DOHH2 (cell line): ENCODE measurements around the gene CXXC1.

Experiments used
- H3F3A ChIP-seq: fragments of 200-600 bp; sonication (generic), shearing (Covaris generic); 2 replicates; pipeline ENCODE4 v1.6.0; 2016; ENCODE audit warnings: antibody characterized with exemption, mild to moderate bottlenecking; ENCODE audit not compliant: control insufficient read depth, insufficient read depth
- H3K27ac ChIP-seq: fragments of 200-600 bp; sonication (generic); 2 replicates; pipeline ENCODE4 v1.5.1; 2014; ENCODE audit warnings: low read depth, mild to moderate bottlenecking, low read length, moderate library complexity
- H3K27me3 ChIP-seq: fragments of 200-600 bp; sonication (generic); 2 replicates; pipeline ENCODE4 v1.6.1; 2014; ENCODE audit warnings: mild to moderate bottlenecking, low read length, mixed read lengths; ENCODE audit not compliant: control insufficient read depth
- H3K36me3 ChIP-seq: fragments of 200-600 bp; sonication (generic); 2 replicates; pipeline ENCODE4 v1.6.1; 2014; ENCODE audit warnings: mild to moderate bottlenecking, low read length, moderate library complexity, mixed read lengths; ENCODE audit not compliant: control insufficient read depth
- H3K4me1 ChIP-seq: fragments of 200-600 bp; sonication (generic); 2 replicates; pipeline ENCODE4 v1.6.1; 2014; ENCODE audit warnings: mild to moderate bottlenecking, low read length, mixed read lengths; ENCODE audit not compliant: control insufficient read depth
- H3K4me2 ChIP-seq: fragments of 200-600 bp; sonication (generic); 2 replicates; pipeline ENCODE4 v1.6.0; 2014; ENCODE audit warnings: mild to moderate bottlenecking, low read length, moderate library complexity
- H3K4me3 ChIP-seq: fragments of 200-600 bp; sonication (generic); 2 replicates; pipeline ENCODE4 v1.5.1; 2014; ENCODE audit warnings: mild to moderate bottlenecking, low read length, mixed read lengths
- H3K79me2 ChIP-seq: fragments of 200-600 bp; sonication (generic); 2 replicates; pipeline ENCODE4 v1.6.1; 2014; ENCODE audit warnings: mild to moderate bottlenecking, low read length, mixed read lengths; ENCODE audit not compliant: control insufficient read depth
- H3K9me2 ChIP-seq: fragments of 200-600 bp; sonication (generic); replicated peaks from 2 replicates; pipeline ENCODE4 v1.6.1; 2014; ENCODE audit warnings: mild to moderate bottlenecking, low read length, mixed read lengths; ENCODE audit not compliant: control insufficient read depth
- H3K9me3 ChIP-seq: fragments of 200-600 bp; sonication (generic); 2 replicates; pipeline ENCODE4 v1.6.1; 2014; ENCODE audit warnings: antibody characterized with exemption, low read length, mixed read lengths; ENCODE audit not compliant: control insufficient read depth, insufficient read depth
- H4K20me1 ChIP-seq: fragments of 200-600 bp; sonication (generic); 2 replicates; pipeline ENCODE4 v1.6.0; 2014; ENCODE audit warnings: low read depth, mild to moderate bottlenecking, antibody characterized with exemption, low read length, moderate library complexity; ENCODE audit not compliant: control insufficient read depth, insufficient read depth
- EZH2phosphoT487 ChIP-seq: fragments of 200-600 bp; sonication (generic); IDR thresholded peaks from 2 replicates; pipeline ENCODE4 v1.6.1; 2017; ENCODE audit warnings: borderline replicate concordance, mild to moderate bottlenecking, antibody characterized with exemption, low read length, moderate library complexity, mixed read lengths
- TF ChIP-seq, protein P1 (sequence below): fragments of 200-600 bp; sonication (generic); IDR thresholded peaks from one replicate; pipeline ENCODE4 v1.5.1; 2014; ENCODE audit warnings: antibody characterized with exemption, mild to moderate bottlenecking, low read depth, low read length; ENCODE audit not compliant: poor library complexity, severe bottlenecking

The CXXC1 gene

DNA sequence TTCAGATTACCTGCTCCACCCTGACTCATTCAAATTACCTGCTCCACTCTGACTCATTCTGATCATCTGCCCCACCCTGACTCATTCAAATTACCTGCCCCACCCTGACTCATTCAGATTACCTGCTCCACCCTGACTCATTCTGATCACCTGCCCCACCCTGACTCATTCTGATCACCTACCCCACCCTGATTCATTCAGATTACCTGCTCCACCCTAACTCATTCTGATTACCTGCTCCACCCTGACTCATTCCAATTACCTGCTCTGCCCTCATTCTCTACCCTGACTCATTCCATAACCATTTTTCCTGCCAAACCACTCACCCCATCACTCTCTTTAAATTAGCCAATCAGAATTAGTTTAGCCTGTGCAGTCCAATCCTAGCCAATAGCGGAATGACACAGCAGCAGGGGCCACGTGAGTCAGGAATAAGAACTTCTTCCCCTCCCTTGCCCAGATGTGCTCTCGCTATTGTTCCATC is 47.4 kb downstream of the CXXC1 start:
- Histone ChIP-seq H3F3A (no peaks in the 10 kb centered on the region), H4K20me1 (no peaks in the 10 kb centered on the region), H3K9me2 (no peaks in the 10 kb centered on the region), H3K4me1 (no peaks in the 10 kb centered on the region), H3K79me2 (no peaks in the 10 kb centered on the region), H3K27ac (no peak overlapping the region), H3K27me3 (peaks cover 8% of the 10 kb centered on the region), H3K4me3 (no peak overlapping the region), H3K9me3 (no peaks in the 10 kb centered on the region), H3K4me2 (no peak overlapping the region), H3K36me3 (no peaks in the 10 kb centered on the region)
- TF ChIP-seq, protein P1, sequence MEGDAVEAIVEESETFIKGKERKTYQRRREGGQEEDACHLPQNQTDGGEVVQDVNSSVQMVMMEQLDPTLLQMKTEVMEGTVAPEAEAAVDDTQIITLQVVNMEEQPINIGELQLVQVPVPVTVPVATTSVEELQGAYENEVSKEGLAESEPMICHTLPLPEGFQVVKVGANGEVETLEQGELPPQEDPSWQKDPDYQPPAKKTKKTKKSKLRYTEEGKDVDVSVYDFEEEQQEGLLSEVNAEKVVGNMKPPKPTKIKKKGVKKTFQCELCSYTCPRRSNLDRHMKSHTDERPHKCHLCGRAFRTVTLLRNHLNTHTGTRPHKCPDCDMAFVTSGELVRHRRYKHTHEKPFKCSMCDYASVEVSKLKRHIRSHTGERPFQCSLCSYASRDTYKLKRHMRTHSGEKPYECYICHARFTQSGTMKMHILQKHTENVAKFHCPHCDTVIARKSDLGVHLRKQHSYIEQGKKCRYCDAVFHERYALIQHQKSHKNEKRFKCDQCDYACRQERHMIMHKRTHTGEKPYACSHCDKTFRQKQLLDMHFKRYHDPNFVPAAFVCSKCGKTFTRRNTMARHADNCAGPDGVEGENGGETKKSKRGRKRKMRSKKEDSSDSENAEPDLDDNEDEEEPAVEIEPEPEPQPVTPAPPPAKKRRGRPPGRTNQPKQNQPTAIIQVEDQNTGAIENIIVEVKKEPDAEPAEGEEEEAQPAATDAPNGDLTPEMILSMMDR, result no peak
- TF ChIP-seq EZH2phosphoT487, result no peak

DNA sequence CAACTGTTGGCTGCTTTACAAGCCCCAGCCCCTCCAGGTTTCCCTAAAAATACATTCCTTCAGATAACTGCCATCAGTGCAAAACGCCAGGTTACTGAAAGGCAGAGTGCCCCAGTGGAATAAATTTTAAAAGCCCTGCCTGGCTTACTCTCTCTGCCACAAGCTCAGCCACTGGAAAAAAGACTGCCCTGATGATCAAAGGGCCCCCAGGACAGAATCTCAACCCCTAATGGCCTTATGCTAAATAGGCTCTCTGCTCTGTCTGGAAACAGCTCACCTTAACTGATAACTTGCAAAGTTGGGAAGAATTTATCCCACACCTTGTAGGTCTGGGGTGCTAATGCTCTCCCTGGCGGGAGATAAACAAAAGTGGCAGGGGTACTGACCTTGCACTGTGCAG is 55.1 kb downstream of the CXXC1 start:
- H3K9me3 ChIP-seq, result no peaks in the 10 kb centered on the region
- H3K4me1 ChIP-seq, result no peaks in the 10 kb centered on the region
- no peaks in the 10 kb centered on the region for H3F3A ChIP-seq
- H3K79me2 ChIP-seq, result no peaks in the 10 kb centered on the region
- no peak overlapping the region for H3K27ac ChIP-seq
- no peak overlapping the region for H3K4me2 ChIP-seq
- no peaks in the 10 kb centered on the region for H3K36me3 ChIP-seq
- TF ChIP-seq EZH2phosphoT487, result no peak
- TF ChIP-seq, protein P1, result no peak
- H4K20me1 ChIP-seq, result no peaks in the 10 kb centered on the region
- no peaks in the 10 kb centered on the region for H3K9me2 ChIP-seq
- no peak overlapping the region for H3K4me3 ChIP-seq
- peaks cover 40% of the 10 kb centered on the region for H3K27me3 ChIP-seq
